Mucosa of descending colon (tissue), 3 donors: Measurements from ENCODE around the gene CREB3L1. TPM values are rescaled to one million over a fixed set of nuclear protein-coding genes. Genes with fewer than 3 reads are reported as not detected.
A peak's percentile ranks its signal among the peaks of the same experiment; 100 is the strongest.

Source experiments
- ATAC-seq: fragments of 200-7000 bp; cut with Tn5 transposase; one replicate; pipeline ENCODE4 v1.9.1; 2020; ENCODE audit warnings: mild to moderate bottlenecking, moderate library complexity
- DNase-seq, 3 donors: peaks; one replicate each; pipeline ENCODE4 v3.0.0-alpha.2; 2020
- H3K36me3 ChIP-seq: fragments of 200-600 bp; one replicate; pipeline ENCODE4 v1.8.0; 2021; ENCODE audit warnings: low read depth, mild to moderate bottlenecking
- H3K4me1 ChIP-seq: fragments of 200-600 bp; one replicate; pipeline ENCODE4 v1.8.0; 2021; ENCODE audit warnings: low read depth, mild to moderate bottlenecking
- H3K4me3 ChIP-seq: fragments of 200-600 bp; one replicate; pipeline ENCODE4 v1.8.0; 2021; ENCODE audit warnings: mild to moderate bottlenecking
- H3K9me3 ChIP-seq: fragments of 200-600 bp; one replicate; pipeline ENCODE4 v1.8.0; 2021; ENCODE audit warnings: mild to moderate bottlenecking
- intact Hi-C, 2 donors: fragments of 100-400 bp; cut with DNase I in 1 of 2; cut with micrococcal nuclease in 1 of 2; formaldehyde crosslinking; loops; one replicate each; pipeline versions ENCODE4 v1.11.0 to v1.11.1; 2022; cut with DNase I, micrococcal nuclease
- total RNA-seq, 3 donors: library from RNA; stranded (reverse); fragmentation: NEBNext Ultra II Directional in 2 of 3; extraction: Animal tissue kit (Norgen Biotek cat#: 25700) in 2 of 3; gene quantifications; one replicate each; pipeline versions ENCODE4 v1.2.1 to v1.2.4, GENCODE V29; 2021 to 2023
- TF ChIP-seq, protein P1 (sequence below): fragments of 200-600 bp; IDR thresholded peaks from one replicate; pipeline ENCODE4 v1.8.0; 2022; ENCODE audit warnings: antibody characterized with exemption, mild to moderate bottlenecking
- donor health status: DM: no; HTN: no; CAD: no; lungs with moderate emphysema.
- donor health status: DM: no; HTN: no; CAD: no.
- donor health status: DM: no; HTN: yes; CAD: no.

Gene CREB3L1
- total RNA-seq, 3 donors from 2014 or later, result 52.7 to 140 (median 108) TPM

DNA sequence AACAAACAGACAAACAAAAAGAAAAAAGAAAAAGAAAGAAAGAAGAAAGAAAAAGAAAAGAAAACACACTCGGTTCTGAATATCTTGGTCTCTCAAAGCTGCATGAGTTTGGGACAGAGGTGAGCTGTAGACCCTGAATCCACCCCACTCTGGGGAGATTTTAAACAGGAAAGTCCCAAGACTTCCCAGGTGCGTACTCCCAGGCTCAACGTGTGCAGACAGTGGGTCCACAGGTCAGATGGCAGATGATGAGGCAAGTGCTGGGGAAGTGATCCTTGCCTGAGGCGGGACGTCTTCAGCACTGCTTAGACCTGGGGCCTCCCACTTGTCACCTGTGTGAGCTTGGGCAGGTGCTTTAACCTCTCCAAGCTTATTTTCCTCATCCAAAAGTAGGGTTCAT, 9.3 kb downstream of the CREB3L1 start:
- TF ChIP-seq, protein P1, sequence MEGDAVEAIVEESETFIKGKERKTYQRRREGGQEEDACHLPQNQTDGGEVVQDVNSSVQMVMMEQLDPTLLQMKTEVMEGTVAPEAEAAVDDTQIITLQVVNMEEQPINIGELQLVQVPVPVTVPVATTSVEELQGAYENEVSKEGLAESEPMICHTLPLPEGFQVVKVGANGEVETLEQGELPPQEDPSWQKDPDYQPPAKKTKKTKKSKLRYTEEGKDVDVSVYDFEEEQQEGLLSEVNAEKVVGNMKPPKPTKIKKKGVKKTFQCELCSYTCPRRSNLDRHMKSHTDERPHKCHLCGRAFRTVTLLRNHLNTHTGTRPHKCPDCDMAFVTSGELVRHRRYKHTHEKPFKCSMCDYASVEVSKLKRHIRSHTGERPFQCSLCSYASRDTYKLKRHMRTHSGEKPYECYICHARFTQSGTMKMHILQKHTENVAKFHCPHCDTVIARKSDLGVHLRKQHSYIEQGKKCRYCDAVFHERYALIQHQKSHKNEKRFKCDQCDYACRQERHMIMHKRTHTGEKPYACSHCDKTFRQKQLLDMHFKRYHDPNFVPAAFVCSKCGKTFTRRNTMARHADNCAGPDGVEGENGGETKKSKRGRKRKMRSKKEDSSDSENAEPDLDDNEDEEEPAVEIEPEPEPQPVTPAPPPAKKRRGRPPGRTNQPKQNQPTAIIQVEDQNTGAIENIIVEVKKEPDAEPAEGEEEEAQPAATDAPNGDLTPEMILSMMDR, result no peak
- peaks cover 30% of the 10 kb centered on the region for H3K4me1 ChIP-seq
- DNase-seq, result no peak
- no peaks in the 10 kb centered on the region for H3K9me3 ChIP-seq
- intact Hi-C loops, result no loop called here
- no peak for ATAC-seq
- no peaks in the 10 kb centered on the region for H3K36me3 ChIP-seq
- no peak overlapping the region for H3K4me3 ChIP-seq

DNA sequence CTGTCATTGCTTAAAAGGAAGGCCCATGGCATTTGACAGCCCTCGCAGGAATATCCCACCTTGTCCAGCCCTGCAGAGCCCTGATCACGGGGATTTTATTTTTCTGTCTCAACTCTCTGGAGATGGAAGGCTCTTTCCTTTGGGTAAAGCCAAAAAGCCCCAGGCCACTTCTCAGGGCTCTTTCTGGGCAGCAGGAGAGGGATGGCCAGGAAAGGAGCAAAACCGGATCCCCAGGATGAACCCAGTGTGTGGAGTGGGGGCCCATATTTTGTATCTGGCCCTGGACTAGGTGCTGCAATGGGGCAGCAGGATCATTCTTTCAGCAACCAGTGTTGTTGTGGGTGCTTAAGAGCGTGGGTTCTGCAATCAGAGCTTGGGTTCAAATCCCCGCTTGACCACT, 11.0 kb downstream of the CREB3L1 start:
- DNase-seq (no peak), ATAC-seq (no peak)
- intact Hi-C loops, result no loop called here
- TF ChIP-seq, protein P1, result no peak
- peaks cover 23% of the 10 kb centered on the region for H3K4me1 ChIP-seq
- no peaks in the 10 kb centered on the region for H3K9me3 ChIP-seq
- H3K36me3 ChIP-seq, result no peaks in the 10 kb centered on the region
- no peak overlapping the region for H3K4me3 ChIP-seq

DNA sequence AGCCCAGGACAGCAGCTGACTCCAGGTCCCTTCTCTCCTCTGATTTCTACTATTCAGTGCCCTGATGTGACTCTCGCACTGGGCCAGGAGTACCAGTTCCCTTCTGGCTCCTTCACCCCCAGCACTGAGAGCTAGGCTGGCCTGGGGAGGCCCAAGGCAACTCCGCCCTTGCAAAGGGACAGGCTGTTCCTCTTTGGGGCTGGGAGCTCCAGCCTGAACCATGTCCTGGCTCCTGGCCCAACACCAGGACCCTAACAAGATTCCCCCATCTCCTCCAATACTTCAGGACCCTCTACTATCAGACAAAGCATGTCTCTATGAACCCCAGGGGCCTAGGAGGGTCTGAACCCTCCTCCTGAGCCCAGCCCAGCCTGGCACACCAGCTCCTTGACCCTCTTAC, 12.5 kb downstream of the CREB3L1 start:
- Histone ChIP-seq H3K9me3 (no peaks in the 10 kb centered on the region), H3K4me1 (peaks cover 21% of the 10 kb centered on the region), H3K4me3 (no peak overlapping the region), H3K36me3 (no peaks in the 10 kb centered on the region)
- intact Hi-C loops, result no loop called here
- no peak for ATAC-seq
- DNase-seq, result no peak
- TF ChIP-seq, protein P1, result no peak

DNA sequence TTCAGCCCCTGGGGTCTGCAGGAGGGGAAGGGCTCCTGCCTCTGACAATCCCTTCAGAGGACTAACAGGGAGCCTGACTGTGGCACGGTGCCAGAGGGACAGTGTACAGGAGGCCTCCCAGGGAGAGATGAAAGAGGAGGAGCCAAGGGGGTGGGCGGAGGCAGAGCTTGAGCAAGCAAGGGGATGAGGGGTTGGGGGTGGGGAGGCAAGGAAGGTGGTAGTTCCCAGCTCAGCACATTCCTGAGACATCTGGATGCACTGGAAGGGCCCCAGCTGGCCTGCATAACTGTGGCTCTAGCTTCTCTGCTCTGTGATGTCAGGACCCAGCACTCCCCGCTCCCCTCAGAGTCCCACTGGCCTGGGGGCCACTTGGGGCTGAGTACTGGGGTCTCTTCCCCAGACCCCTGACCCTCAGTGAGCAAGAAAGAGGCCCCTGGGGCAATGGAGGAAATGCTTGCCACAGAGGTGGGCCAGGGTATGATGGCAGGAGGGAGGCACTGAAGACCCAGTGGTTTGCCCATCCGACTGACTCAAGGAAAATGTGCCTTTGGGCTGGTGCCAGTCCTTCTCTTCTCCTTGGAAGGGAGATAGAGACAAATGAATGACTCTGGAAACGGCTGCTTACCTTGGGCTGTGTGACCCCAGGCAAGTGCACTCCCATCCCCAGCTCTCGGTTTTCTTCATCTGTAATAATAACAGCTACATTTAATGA, 13.3 kb downstream of the CREB3L1 start:
- Histone ChIP-seq H3K4me3 (no peak overlapping the region), H3K9me3 (no peaks in the 10 kb centered on the region), H3K36me3 (no peaks in the 10 kb centered on the region), H3K4me1 (peaks cover 19% of the 10 kb centered on the region)
- intact Hi-C loops, result no loop called here
- TF ChIP-seq, protein P1, result no peak
- DNase-seq (peak; percentile 75 to 88 (median 81)), ATAC-seq (peak; percentile 49)

DNA sequence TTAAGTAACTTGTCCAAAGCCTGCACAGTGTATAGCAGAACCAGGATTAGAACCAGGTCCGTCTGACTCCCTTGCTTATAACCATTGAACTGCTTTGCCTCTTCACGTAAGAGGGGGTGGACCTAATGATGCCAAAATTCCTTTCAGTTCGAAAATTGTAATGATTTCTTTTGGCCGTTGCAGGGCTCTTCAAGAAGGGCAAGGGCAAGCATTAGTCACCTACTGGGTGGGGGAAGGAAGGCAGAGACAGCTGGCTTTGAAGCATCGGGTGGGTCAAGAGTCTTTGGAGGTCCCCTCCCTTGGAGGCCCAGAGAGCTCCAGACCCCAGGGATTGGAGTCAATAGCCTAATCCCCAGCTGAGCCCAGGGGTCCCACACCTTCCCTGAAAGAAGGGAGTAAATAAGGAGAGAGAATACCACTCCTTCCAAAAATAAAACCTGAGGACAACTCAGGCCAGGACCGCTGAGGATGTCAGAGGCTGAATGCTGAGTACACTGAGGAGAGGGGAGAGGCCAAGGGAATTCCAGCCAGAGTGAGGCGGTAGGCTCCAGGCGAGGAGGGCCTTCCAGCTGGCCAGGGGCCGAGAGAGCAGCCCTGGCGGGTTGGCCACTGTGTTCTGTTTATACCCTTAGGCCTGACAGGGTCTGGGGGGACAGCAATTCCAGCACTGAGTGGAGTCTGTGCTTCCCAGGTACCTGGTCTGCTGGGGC, 14.1 kb downstream of the CREB3L1 start:
- intact Hi-C loops, result no loop called here
- Histone ChIP-seq H3K9me3 (no peaks in the 10 kb centered on the region), H3K4me3 (no peak overlapping the region), H3K36me3 (no peaks in the 10 kb centered on the region), H3K4me1 (peaks cover 20% of the 10 kb centered on the region)
- TF ChIP-seq, protein P1, result no peak
- DNase-seq (peak in 2 of 3 donors; percentile 47 to 54), ATAC-seq (peak; percentile 7)
